ENCODE measurements around the gene NUP153. TPM values are rescaled to one million over a fixed set of nuclear protein-coding genes. Genes with fewer than 3 reads are reported as not detected.

NUP153 gene
- total and polyA plus RNA-seq, 2 of the 8 experiments (the other 6 are each of a cell fraction or from before 2014, with no cell fraction given), result 47.0 to 84.8 TPM

- no peak for TF ChIP-seq ATF2 (IDR thresholded peaks at IDR 0.05; ENCODE audit: low read length)
- TF ChIP-seq KDM5A (IDR thresholded peaks at IDR 0.05; ENCODE audit: low read length), result no peak
- no peak for TF ChIP-seq TCF12 (IDR thresholded peaks at IDR 0.05; ENCODE audit: low read depth, low read length)
- TF ChIP-seq FOSL1 (IDR thresholded peaks at IDR 0.05; ENCODE audit: insufficient read depth, low read depth, low read length), result no peak
- no peak for TF ChIP-seq CBX8 (IDR thresholded peaks at IDR 0.05; ENCODE audit: borderline replicate concordance, low read depth, low read length)
Measured at GRCh38 chr6:17599877-17600526, 106.7 kb downstream of the NUP153 start, which contains the start of gene FAM8A1 (continued).
